GM21825 (cell line): ENCODE data around the gene ARMS2.

Experiments used
- ATAC-seq: cut with Tn5 transposase; IDR thresholded peaks from one replicate; pipeline ENCODE4 v1.9.1; 2021; ENCODE audit warnings: mild to moderate bottlenecking, moderate library complexity; ENCODE audit not compliant: unreplicated experiment

Gene ARMS2

GRCh38 chr10:122454603-122455080, at the start of gene ARMS2:
Gene ARMS2 (plus strand): TSS chr10:122454653. CDS start chr10:122454728, 75 bp downstream.
- ATAC-seq, result no peak

- no peak for ATAC-seq
Measured at GRCh38 chr10:122407375-122408125, 46.9 kb upstream of the ARMS2 start.

- ATAC-seq, result no peak
Measured at GRCh38 chr10:122413327-122413726, 41.1 kb upstream of the ARMS2 start.

- ATAC-seq, result no peak
Measured at GRCh38 chr10:122417667-122418066, 36.8 kb upstream of the ARMS2 start.

GRCh38 chr10:122419016-122419415, 35.4 kb upstream of the ARMS2 start:
- no peak for ATAC-seq

- ATAC-seq, result no peak
Measured at GRCh38 chr10:122419876-122420623, 34.4 kb upstream of the ARMS2 start.

GRCh38 chr10:122420624-122421007, 33.8 kb upstream of the ARMS2 start:
- no peak for ATAC-seq

- ATAC-seq, result no peak
Measured at GRCh38 chr10:122421054-122421625, 33.3 kb upstream of the ARMS2 start.

GRCh38 chr10:122421742-122422141, 32.7 kb upstream of the ARMS2 start:
- no peak for ATAC-seq

- no peak for ATAC-seq
Measured at GRCh38 chr10:122422266-122422989, 32.0 kb upstream of the ARMS2 start.

- no peak for ATAC-seq
Measured at GRCh38 chr10:122424059-122424458, 30.4 kb upstream of the ARMS2 start.

- ATAC-seq, result no peak
Measured at GRCh38 chr10:122426829-122427228, 27.6 kb upstream of the ARMS2 start.

- no peak for ATAC-seq
Measured at GRCh38 chr10:122427280-122427679, 27.2 kb upstream of the ARMS2 start.

GRCh38 chr10:122435212-122435827, 19.1 kb upstream of the ARMS2 start:
- no peak for ATAC-seq

GRCh38 chr10:122441961-122442360, 12.5 kb upstream of the ARMS2 start:
- no peak for ATAC-seq

- no peak for ATAC-seq
Measured at GRCh38 chr10:122445469-122445868, 9.0 kb upstream of the ARMS2 start.

GRCh38 chr10:122445904-122446303, 8.5 kb upstream of the ARMS2 start:
- no peak for ATAC-seq

- no peak for ATAC-seq
Measured at GRCh38 chr10:122446668-122447423, 7.6 kb upstream of the ARMS2 start.

- ATAC-seq, result no peak
Measured at GRCh38 chr10:122448600-122448999, 5.9 kb upstream of the ARMS2 start.

GRCh38 chr10:122449153-122449552, 5.3 kb upstream of the ARMS2 start:
- ATAC-seq, result no peak
